ENCODE data around the gene ANKRD34C. TPM values are rescaled to one million over a fixed set of nuclear protein-coding genes. Genes with fewer than 3 reads are reported as not detected.

The ANKRD34C gene
- total RNA-seq, 4 donors from 2014 or later: not detected

DNA sequence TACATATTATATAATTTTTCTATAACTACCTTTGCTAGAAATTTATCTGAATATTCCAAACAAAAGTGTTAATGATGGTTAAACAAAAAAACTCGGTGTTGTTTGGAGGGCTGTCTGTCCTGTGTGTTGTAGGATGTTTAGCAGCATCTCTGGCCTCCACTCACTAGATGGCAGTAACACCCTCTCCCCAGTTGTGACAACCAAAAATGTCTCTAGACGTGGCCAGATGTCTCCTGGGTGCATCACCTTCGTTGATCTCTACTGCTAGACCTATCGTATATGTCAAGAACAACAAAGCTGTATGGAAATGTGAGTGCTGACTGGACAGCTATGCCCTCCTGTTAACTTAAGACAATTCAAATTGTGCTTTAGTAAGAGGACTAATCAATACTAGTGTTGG, 14.1 kb downstream of the ANKRD34C start:
- TF ChIP-seq, protein P1, sequence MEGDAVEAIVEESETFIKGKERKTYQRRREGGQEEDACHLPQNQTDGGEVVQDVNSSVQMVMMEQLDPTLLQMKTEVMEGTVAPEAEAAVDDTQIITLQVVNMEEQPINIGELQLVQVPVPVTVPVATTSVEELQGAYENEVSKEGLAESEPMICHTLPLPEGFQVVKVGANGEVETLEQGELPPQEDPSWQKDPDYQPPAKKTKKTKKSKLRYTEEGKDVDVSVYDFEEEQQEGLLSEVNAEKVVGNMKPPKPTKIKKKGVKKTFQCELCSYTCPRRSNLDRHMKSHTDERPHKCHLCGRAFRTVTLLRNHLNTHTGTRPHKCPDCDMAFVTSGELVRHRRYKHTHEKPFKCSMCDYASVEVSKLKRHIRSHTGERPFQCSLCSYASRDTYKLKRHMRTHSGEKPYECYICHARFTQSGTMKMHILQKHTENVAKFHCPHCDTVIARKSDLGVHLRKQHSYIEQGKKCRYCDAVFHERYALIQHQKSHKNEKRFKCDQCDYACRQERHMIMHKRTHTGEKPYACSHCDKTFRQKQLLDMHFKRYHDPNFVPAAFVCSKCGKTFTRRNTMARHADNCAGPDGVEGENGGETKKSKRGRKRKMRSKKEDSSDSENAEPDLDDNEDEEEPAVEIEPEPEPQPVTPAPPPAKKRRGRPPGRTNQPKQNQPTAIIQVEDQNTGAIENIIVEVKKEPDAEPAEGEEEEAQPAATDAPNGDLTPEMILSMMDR (IDR thresholded peaks at IDR 0.05; ENCODE audit: low read depth): no peak

DNA sequence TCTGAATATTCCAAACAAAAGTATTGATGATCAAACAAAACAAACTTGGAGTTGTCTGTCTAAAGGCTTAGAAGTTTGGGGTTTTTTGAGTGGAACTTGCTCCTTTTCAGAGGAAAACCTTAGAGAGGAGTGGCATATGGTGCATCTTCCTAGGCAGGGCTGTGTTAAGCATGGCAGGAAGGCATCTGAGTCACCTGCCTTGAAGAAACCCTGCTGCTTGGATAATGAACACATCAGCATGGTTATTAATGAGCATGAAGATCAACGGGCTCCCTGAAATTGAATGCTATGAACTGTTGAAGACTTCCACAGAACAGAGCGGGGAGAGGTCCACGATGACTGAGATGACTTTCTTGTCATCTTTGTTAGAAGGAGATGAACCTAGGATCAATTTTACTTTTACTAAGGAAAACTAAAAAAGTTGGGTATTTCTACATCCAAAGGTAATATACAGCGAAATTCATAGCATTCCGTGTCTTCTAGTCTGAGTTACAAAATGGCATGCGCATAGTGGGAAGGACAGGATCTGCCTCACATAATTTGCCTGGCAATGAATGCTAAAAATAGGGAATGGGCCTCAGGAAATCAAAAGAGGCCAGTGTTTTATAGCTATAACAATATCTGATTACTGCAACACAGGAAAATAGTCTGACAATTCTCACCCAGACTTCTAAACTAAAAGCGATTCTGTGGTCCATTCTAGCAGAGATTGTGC, 16.8 kb downstream of the ANKRD34C start:
- TF ChIP-seq, protein P1 (IDR thresholded peaks at IDR 0.05; ENCODE audit: low read depth): no peak

DNA sequence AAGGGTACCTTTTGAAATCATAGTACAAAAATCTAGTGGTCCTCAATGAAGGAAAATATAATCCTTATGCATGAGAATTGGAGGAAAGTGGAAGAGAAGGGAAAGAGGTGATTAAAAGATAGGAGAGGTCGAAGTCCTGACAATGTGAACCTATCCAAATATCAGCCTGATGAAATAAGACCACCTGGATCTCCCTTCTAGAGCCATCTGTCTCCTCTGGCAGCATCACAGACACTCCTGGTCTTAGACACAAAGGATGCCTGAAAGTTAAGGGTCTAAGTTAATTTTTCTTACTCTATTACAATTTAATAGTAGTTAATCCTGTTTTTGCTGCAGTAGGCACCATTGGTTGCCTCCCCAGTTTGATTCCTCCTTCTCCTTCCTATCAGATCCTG, 17.3 kb downstream of the ANKRD34C start:
- TF ChIP-seq, protein P1 (IDR thresholded peaks at IDR 0.05; ENCODE audit: low read depth): no peak

DNA sequence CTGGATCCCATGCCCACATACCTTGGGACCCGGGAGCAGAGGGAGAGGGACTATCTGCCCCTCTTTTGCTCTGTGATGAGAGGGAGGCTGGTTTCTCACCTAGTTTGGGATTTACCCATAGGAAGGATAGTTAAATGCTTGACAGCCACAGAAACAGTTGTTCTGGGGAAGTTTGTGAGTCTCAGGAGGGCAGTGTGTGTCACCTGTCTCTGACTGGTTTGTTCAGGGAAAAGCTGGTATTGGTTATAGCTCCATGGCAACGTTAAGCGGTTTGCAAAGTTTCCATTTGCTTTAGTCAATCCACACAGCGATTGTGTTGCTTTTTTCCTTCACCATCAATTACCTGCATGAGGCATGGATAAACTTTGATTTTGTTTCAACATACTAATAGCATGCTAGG, 24.7 kb downstream of the ANKRD34C start:
- TF ChIP-seq, protein P1 (IDR thresholded peaks at IDR 0.05; ENCODE audit: low read depth): no peak

DNA sequence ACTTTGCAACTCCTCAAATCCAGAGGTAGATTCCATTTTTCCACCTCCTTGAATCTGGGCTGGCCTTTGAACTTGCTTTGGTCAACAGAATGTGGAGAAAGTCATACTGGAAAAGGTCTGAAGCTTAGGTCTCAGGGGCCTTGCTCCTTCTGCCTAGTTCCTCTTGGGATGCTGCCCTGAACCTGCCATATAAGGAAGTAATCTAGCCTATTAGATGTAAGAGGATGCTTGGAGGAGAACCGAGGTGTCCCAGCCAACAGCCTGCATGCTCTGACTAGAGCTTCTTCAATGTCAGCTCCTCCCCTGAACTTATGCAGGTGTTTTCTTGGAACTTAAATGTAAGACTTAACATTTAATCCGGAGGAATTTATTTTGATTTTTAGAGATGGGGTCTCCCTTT, 26.4 kb downstream of the ANKRD34C start:
- TF ChIP-seq, protein P1 (IDR thresholded peaks at IDR 0.05; ENCODE audit: low read depth): no peak

DNA sequence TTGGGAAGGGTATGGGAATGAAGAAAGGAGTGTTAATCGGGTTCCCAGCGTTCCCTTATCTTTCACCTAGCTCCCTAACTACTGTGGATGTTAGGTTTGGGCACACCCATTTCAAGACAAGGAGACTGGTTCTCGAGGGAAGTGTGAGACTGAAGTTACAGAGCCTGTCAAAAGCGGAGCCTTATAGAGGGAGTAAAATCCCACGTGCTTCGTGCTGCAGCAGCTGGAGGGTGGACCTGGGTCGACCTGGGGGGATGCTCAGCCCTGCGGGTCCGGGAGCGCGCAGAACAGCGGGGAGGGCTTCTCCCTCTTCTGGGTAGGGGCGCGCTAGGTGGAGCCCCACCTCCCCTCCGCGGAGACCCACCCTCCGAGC, 28.1 kb downstream of the ANKRD34C start:
- TF ChIP-seq, protein P1 (IDR thresholded peaks at IDR 0.05; ENCODE audit: low read depth): no peak

DNA sequence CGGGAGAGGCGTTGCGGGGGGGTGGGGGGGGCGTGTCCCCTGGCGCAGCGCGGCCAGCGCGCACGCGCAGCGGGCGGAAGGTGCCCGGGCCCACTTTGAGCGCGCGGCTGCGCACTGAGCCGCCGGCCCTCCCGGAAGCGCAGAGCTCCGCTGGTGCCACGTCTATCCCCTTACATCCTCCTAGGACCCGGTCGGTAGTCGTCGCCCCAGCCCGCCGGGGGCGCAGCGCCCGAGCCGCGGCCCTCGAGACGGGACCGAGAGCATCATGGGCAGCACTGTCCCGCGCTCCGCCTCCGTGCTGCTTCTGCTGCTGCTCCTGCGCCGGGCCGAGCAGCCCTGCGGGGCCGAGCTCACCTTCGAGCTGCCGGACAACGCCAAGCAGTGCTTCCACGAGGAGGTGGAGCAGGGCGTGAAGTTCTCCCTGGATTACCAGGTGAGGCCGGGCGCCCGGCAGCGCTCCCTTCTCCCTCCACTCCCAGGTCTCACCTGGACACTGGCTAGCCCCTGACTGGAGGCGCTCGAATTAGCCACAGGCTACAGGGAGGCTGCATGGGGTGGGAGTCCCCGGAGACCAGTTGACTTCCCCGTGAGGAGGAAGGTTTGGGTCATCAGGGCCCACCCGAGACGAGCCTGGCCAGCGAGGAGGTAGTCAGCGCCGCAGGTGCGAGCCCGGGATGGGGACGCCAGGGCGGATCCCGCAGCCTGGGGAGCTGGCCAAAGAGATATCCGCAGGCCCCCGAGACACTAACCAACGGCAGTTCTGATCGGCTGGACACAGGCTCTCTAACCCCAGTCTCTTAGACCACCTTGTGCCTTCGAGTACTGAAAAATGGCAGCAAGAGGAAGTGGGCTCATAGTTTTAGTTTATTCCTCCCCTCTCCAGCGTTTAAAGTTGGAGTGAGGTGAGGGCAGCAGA, 28.7 kb downstream of the ANKRD34C start, which contains the start of gene TMED3:
TSS of gene TMED3 (plus strand) at position 128 of the 916 bp plus-strand sequence. CDS start at position 266, 138 bp downstream.
- TF ChIP-seq, protein P1 (IDR thresholded peaks at IDR 0.05; ENCODE audit: low read depth): no peak
